VCaP (cell line): ENCODE results near the gene WBP1L.

Source experiments
- H3K27ac ChIP-seq: fragments of 450-650 bp; 2 replicates; pipeline ENCODE4 v1.5.1; 2017
- TF ChIP-seq, protein P1 (sequence below): fragments of 450-650 bp; conservative IDR thresholded peaks from 2 replicates; pipeline ENCODE4 v1.5.1; 2017; ENCODE audit warnings: mild to moderate bottlenecking, moderate library complexity

WBP1L gene

DNA sequence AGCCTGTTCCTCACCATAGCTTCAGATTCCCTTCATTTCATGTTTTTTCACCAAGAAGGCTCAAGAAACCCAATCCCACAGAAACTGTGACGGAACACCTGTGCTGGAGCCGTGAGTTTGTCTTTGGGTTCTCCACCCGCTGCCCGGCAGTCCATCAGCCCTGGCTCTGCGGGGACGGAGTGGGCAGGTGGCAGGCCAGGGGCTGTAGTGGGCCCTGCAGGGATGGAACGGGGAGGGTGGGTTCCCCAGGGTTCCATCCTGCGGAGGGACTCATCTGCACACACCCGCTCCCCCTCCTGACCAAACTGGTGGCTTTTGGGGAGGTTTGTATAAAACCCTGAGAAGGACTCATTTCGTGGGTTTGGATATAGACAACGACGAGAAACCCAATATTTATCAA lies 78.5 kb downstream of the WBP1L start:
- TF ChIP-seq, protein P1, sequence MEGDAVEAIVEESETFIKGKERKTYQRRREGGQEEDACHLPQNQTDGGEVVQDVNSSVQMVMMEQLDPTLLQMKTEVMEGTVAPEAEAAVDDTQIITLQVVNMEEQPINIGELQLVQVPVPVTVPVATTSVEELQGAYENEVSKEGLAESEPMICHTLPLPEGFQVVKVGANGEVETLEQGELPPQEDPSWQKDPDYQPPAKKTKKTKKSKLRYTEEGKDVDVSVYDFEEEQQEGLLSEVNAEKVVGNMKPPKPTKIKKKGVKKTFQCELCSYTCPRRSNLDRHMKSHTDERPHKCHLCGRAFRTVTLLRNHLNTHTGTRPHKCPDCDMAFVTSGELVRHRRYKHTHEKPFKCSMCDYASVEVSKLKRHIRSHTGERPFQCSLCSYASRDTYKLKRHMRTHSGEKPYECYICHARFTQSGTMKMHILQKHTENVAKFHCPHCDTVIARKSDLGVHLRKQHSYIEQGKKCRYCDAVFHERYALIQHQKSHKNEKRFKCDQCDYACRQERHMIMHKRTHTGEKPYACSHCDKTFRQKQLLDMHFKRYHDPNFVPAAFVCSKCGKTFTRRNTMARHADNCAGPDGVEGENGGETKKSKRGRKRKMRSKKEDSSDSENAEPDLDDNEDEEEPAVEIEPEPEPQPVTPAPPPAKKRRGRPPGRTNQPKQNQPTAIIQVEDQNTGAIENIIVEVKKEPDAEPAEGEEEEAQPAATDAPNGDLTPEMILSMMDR: no peak
- H3K27ac ChIP-seq: no peak overlapping the region

- TF ChIP-seq, protein P1: no peak
- no peak overlapping the region for H3K27ac ChIP-seq
These were observed 80.9 kb downstream of the WBP1L start for GRCh38 chr10:102824664-102825063.

GRCh38 chr10:102826148-102826796 lies 82.5 kb downstream of the WBP1L start:
- TF ChIP-seq, protein P1: no peak
- no peak overlapping the region for H3K27ac ChIP-seq

- no peak overlapping the region for H3K27ac ChIP-seq
- TF ChIP-seq, protein P1: no peak
These were observed 83.8 kb downstream of the WBP1L start for GRCh38 chr10:102827597-102827975.

DNA sequence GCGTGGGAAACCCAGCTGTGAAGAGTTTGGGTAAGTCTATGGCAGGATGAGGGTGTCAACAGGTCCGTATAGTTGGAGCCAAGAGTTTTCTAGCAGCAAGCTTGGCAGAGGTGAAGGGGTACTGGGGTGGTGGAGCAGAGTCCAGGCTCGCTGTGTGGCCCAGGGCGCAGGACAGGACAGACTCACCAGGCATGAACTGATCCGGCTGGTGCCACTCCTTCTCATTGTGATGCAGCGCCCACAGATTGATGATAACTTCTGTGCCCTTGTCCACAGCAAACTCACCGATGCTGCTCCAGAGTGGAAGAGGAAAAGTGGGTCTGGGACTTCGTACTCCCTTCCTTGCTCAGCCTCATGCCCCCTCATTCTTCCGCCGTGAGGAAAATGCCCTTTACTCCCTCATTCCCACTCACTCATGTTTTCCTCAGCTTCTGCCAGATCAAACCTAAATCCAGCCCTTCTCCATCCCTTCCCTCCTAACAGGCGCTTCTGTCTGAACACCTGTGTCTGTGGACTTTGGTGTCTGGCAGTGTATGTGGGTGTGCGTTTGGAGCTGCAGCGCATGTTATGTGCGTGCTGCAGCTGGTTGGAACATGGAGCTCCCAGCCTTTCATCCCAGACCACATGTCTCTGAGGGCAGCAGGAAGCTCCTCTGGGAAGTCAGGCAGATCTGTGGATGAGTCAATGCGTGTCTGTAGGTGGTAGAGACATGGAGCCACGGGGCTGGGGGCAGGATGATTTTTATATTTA lies 87.7 kb downstream of the WBP1L start:
- H3K27ac ChIP-seq: no peak overlapping the region
- TF ChIP-seq, protein P1: no peak

GRCh38 chr10:102832248-102832647 lies 88.5 kb downstream of the WBP1L start:
- TF ChIP-seq, protein P1: no peak

GRCh38 chr10:102832987-102833386 lies 89.2 kb downstream of the WBP1L start:
- H3K27ac ChIP-seq: no peak overlapping the region
- TF ChIP-seq, protein P1: no peak

More at GRCh38 chr10:102832248-102832647, 88.5 kb downstream of the WBP1L start:
- no peak overlapping the region for H3K27ac ChIP-seq
